SU-DHL-6 (cell line): ENCODE data around the gene GNPTAB.

ENCODE experiments used
- EZH2phosphoT487 ChIP-seq: fragments of 200-600 bp; sonication (generic), shearing (Covaris generic); conservative IDR thresholded peaks from 2 replicates; pipeline ENCODE4 v1.6.1; 2018; ENCODE audit warnings: mild to moderate bottlenecking, antibody characterized with exemption, low read length, moderate library complexity, mixed read lengths
- TF ChIP-seq, protein P1 (sequence below): fragments of 200-600 bp; sonication (generic); IDR thresholded peaks from one replicate; pipeline ENCODE4 v1.5.1; 2017; ENCODE audit warnings: antibody characterized with exemption, mild to moderate bottlenecking, low read length, moderate library complexity; ENCODE audit not compliant: insufficient read depth, poor library complexity, severe bottlenecking

DNA sequence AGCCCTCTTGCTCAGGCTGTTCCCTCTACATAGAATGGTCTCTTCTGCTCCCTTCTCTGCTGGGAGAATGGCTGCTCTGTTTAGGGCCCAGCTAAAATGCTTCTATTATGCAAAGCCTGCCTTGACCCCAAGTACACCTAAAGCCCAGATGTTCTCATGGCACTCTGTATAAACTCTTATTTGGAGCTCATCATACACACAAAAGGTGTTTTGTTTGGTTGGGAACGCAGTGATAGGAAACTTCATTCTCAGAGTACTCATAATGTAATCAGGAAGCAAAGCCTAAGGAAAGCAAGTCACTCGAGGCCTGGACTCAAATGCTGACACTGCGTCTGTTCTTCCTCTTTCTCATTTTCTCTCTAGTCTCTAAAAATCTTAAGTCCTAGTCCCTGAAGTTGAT is 53.3 kb downstream of the GNPTAB start:
- TF ChIP-seq, protein P1, sequence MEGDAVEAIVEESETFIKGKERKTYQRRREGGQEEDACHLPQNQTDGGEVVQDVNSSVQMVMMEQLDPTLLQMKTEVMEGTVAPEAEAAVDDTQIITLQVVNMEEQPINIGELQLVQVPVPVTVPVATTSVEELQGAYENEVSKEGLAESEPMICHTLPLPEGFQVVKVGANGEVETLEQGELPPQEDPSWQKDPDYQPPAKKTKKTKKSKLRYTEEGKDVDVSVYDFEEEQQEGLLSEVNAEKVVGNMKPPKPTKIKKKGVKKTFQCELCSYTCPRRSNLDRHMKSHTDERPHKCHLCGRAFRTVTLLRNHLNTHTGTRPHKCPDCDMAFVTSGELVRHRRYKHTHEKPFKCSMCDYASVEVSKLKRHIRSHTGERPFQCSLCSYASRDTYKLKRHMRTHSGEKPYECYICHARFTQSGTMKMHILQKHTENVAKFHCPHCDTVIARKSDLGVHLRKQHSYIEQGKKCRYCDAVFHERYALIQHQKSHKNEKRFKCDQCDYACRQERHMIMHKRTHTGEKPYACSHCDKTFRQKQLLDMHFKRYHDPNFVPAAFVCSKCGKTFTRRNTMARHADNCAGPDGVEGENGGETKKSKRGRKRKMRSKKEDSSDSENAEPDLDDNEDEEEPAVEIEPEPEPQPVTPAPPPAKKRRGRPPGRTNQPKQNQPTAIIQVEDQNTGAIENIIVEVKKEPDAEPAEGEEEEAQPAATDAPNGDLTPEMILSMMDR: no peak
- TF ChIP-seq EZH2phosphoT487: no peak
